ENCODE results near the gene ARHGEF7. TPM values are rescaled to one million over a fixed set of nuclear protein-coding genes. Genes with fewer than 3 reads are reported as not detected.

The ARHGEF7 gene
- total RNA-seq, 4 donors from 2014 or later: 88.7 to 119 (median 110) TPM

GRCh38 chr13:111161601-111162600, 46.8 kb downstream of the ARHGEF7 start:
- Histone ChIP-seq H3K4me1 (peaks cover 0 to 49% (median 9%) of the 10 kb centered on the region in 4 donors), H3K4me3 (no peak overlapping the region), H3K27me3 (no peaks in the 10 kb centered on the region), H3K9me3 (no peaks in the 10 kb centered on the region), H3K36me3 (peaks cover 0 to 5% (median 0%) of the 10 kb centered on the region in 3 donors), H3K27ac (no peak overlapping the region)
- WGBS, 2 donors: 76 to 82% methylated on average over 5 of the region's 5 CpGs
- no peak for DNase-seq (ENCODE audit: low spot score in 2 of 2)
- TF ChIP-seq POLR2A (IDR thresholded peaks at IDR 0.05): no peak
- no peak for TF ChIP-seq CTCF (IDR thresholded peaks at IDR 0.05)

GRCh38 chr13:111165241-111166010, 50.3 kb downstream of the ARHGEF7 start:
- Histone ChIP-seq H3K27ac (no peak overlapping the region), H3K4me3 (no peak overlapping the region), H3K36me3 (peaks cover 0 to 13% (median 0%) of the 10 kb centered on the region in 3 donors), H3K4me1 (peaks cover 0 to 42% (median 10%) of the 10 kb centered on the region in 4 donors), H3K27me3 (no peaks in the 10 kb centered on the region), H3K9me3 (no peaks in the 10 kb centered on the region)
- no peak for TF ChIP-seq EP300 (IDR thresholded peaks at IDR 0.05)
- TF ChIP-seq CTCF (IDR thresholded peaks at IDR 0.05): no peak
- TF ChIP-seq POLR2A (IDR thresholded peaks at IDR 0.05): no peak
- DNase-seq (ENCODE audit: low spot score in 2 of 2): no peak
- WGBS, 2 donors: 92 to 95% methylated on average over 10 of the region's 10 CpGs

GRCh38 chr13:111166882-111167675, 52.0 kb downstream of the ARHGEF7 start:
- H3K27ac ChIP-seq: no peak overlapping the region
- H3K4me1 ChIP-seq: peaks cover 0 to 55% (median 11%) of the 10 kb centered on the region in 4 donors
- H3K27me3 ChIP-seq: no peaks in the 10 kb centered on the region
- no peak for TF ChIP-seq CTCF (IDR thresholded peaks at IDR 0.05)
- TF ChIP-seq POLR2A (IDR thresholded peaks at IDR 0.05): no peak
- TF ChIP-seq EP300 (IDR thresholded peaks at IDR 0.05): no peak
- WGBS, 2 donors: 83 to 84% methylated on average over 11 of the region's 11 CpGs
- DNase-seq (ENCODE audit: low spot score in 2 of 2): no peak
- no peaks in the 10 kb centered on the region for H3K9me3 ChIP-seq
- H3K4me3 ChIP-seq: no peak overlapping the region
- peaks cover 0 to 8% (median 0%) of the 10 kb centered on the region in 3 donors for H3K36me3 ChIP-seq

DNA sequence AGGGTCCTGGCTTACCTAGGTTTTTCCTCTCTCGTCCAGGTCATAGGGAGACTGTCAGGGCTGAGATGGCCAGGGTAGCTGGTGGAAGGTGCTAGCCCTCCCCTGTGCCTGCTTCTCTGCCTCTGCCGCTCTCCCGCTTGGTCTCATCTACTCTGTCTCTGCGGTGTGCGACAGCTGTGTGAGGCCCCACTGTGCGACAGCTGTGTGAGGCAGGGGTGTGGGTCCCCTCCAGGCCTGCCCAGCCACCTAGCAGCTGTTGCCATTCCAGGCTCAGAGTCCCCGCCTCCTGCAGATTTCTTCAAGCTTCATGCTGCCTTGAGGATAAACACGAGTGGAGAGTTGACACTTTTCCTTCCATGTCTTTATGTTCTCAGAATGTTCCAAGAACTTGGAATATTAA, 53.0 kb downstream of the ARHGEF7 start:
- Histone ChIP-seq H3K4me1 (peaks cover 0 to 49% (median 11%) of the 10 kb centered on the region in 4 donors), H3K27me3 (no peaks in the 10 kb centered on the region), H3K36me3 (peaks cover 0 to 10% (median 0%) of the 10 kb centered on the region in 3 donors), H3K4me3 (no peak overlapping the region), H3K27ac (no peak overlapping the region), H3K9me3 (no peaks in the 10 kb centered on the region)
- no peak for DNase-seq (ENCODE audit: low spot score in 2 of 2)
- TF ChIP-seq POLR2A (IDR thresholded peaks at IDR 0.05) (no peak), EP300 (IDR thresholded peaks at IDR 0.05) (no peak), CTCF (IDR thresholded peaks at IDR 0.05) (no peak)
- 90 to 93% methylated on average over 8 of the region's 8 CpGs for WGBS, 2 donors
